T-helper 17 cell (primary cell): ENCODE measurements around the gene SH2D1A. TPM values are rescaled to one million over a fixed set of nuclear protein-coding genes. Genes with fewer than 3 reads are reported as not detected.
"Not testable (repeated sequence)": the region's sequence is repeated elsewhere in the genome, so short reads cannot be mapped to it uniquely, and the experiment has no call there.

Experiments used
- ATAC-seq: fragments of 150-1000 bp; cut with Tn5 transposase; 2 replicates; pipeline ENCODE4 v1.10.0; 2021; ENCODE audit warnings: mild to moderate bottlenecking, moderate library complexity
- DNase-seq, 3 donors: peaks; one replicate each; pipeline versions ENCODE4 v3.0.0 to v3.0.0-alpha.2; 2020 to 2021
- H3K9me3 ChIP-seq: one replicate; pipeline ENCODE4 v1.7.0; 2013; ENCODE audit warnings: low read length, mild to moderate bottlenecking; ENCODE audit not compliant: control insufficient read depth, poor library complexity, severe bottlenecking
- H3K27ac Mint-ChIP-seq: one replicate; pipeline ENCODE4 v1.8.0; 2022; ENCODE audit warnings: mild to moderate bottlenecking, moderate library complexity, mixed read lengths
- H3K27me3 Mint-ChIP-seq: one replicate; pipeline ENCODE4 v1.8.0; 2022; ENCODE audit warnings: mixed read lengths
- H3K36me3 Mint-ChIP-seq: one replicate; pipeline ENCODE4 v1.8.0; 2022; ENCODE audit warnings: low read depth, mixed read lengths
- H3K4me1 Mint-ChIP-seq: one replicate; pipeline ENCODE4 v1.8.0; 2022; ENCODE audit warnings: mild to moderate bottlenecking, mixed read lengths
- H3K4me3 Mint-ChIP-seq: one replicate; pipeline ENCODE4 v1.8.0; 2022; ENCODE audit warnings: mild to moderate bottlenecking, moderate library complexity, mixed read lengths
- total RNA-seq, 4 donors: library from RNA in 2 of 4; stranded (reverse) in 2 of 4; gene quantifications; one replicate each; pipeline ENCODE4 v1.2.3 and lab custom pipeline; 2022 to 2026

The SH2D1A gene
- total RNA-seq, 2 donors from 2014 or later = 25.8 to 29.1 TPM

DNA sequence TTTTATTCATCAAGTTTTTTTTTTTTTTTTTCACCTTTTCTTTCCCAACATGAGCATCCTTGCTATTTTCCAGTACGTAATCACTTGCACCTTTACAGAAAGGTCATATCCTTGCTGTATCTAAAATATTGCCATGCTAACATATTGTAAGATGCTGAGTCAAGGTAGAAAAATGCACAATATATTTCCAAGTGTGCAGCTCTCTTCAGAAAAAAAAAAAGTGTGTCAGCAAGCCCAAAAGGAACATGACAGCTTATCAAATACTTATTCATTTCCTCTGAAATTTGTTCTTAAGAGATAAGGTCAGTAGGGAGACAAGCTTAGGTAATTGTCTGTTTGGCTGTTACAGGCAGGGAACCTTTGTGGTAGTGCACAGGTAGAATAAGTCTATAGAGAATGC is 27.0 kb downstream of the SH2D1A start:
- no peaks in the 10 kb centered on the region for H3K9me3 ChIP-seq
- Mint-ChIP-seq H3K4me1 (peaks cover 10% of the 10 kb centered on the region), H3K27me3 (no peaks in the 10 kb centered on the region), H3K36me3 (peaks cover 2% of the 10 kb centered on the region), H3K27ac (no peak overlapping the region), H3K4me3 (no peak overlapping the region)
- ATAC-seq (no peak), DNase-seq (no peak)

DNA sequence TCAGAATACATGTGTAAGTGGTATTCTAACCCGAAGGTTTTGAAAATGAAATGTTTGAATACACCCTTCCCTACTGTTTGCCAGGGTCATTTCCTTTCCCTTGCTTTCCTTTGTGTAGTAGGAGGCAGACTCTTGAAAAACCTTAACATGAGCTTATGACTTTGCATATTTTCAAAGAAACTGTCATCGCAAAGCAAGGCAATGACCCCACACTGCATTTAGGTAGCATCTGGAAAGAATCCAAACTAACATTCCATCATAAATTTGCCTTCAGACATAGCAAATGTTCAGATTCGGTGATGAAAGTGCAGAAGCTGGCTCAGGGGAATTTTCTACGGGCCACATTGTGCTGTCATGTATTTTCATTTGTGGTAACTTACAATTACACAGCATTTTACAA is 32.3 kb downstream of the SH2D1A start:
- ATAC-seq (no peak), DNase-seq (no peak)
- Mint-ChIP-seq H3K4me1 (no peaks in the 10 kb centered on the region), H3K36me3 (no peaks in the 10 kb centered on the region), H3K27ac (no peak overlapping the region), H3K27me3 (no peaks in the 10 kb centered on the region), H3K4me3 (peak overlapping the region; percentile 12)
- no peaks in the 10 kb centered on the region for H3K9me3 ChIP-seq

DNA sequence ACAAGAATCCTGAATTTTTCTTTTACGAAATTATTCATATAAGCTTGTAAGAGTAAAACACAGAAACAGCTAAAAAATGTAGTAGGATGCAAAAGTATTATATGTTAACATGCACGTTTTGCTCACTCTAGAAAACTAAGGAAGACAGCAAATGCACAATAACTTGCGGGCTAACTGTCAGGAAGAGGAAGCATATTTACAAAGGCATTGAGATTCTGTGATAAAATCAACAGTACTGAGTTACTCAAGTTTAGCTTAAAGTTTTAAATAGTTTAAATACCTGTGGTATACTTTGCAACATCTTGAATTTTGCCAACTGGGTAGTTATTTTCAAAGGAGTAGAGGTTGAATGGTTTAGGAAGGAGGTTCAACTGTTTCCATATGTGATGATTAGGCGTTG is 37.0 kb downstream of the SH2D1A start:
- no peak for ATAC-seq
- Mint-ChIP-seq H3K27ac (no peak overlapping the region), H3K4me1 (no peaks in the 10 kb centered on the region), H3K27me3 (no peaks in the 10 kb centered on the region), H3K4me3 (no peak overlapping the region), H3K36me3 (no peaks in the 10 kb centered on the region)
- no peak for DNase-seq
- H3K9me3 ChIP-seq = no peaks in the 10 kb centered on the region

DNA sequence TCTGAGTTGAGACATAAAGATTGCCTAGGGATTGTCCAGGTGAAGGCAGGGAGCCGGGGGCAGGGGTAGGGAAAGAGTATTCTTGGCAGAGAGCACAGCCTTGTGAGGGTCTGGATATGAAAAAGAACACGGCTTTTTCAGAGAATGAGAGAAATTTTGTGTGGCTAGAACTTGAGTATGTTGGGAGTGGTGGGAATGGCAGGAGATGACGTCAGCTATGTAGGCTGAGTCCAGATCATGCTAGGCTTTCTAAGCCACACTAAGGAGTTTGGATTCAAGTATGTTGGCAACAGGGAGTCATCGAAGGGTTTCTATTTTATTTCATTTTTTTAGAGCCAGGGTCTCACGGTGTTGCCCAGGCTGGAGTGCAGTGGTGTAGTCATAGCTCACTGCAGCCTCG is 40.0 kb downstream of the SH2D1A start:
- H3K9me3 ChIP-seq = no peaks in the 10 kb centered on the region
- H3K27ac Mint-ChIP-seq = peak overlapping the region; percentile 11
- H3K4me1 Mint-ChIP-seq = no peaks in the 10 kb centered on the region
- DNase-seq = no peak
- no peaks in the 10 kb centered on the region for H3K27me3 Mint-ChIP-seq
- no peak for ATAC-seq
- H3K36me3 Mint-ChIP-seq = no peaks in the 10 kb centered on the region
- H3K4me3 Mint-ChIP-seq = no peak overlapping the region

- Mint-ChIP-seq H3K36me3 (no peaks in the 10 kb centered on the region), H3K4me1 (no peaks in the 10 kb centered on the region), H3K27me3 (no peaks in the 10 kb centered on the region), H3K4me3 (no peak overlapping the region), H3K27ac (no peak overlapping the region)
- peak in 2 of 3 donors; percentile 18 to 39 for DNase-seq
- H3K9me3 ChIP-seq = no peaks in the 10 kb centered on the region
- peak; percentile 54 for ATAC-seq
Observed at GRCh38 chrX:124388562-124388961, 42.2 kb downstream of the SH2D1A start.

DNA sequence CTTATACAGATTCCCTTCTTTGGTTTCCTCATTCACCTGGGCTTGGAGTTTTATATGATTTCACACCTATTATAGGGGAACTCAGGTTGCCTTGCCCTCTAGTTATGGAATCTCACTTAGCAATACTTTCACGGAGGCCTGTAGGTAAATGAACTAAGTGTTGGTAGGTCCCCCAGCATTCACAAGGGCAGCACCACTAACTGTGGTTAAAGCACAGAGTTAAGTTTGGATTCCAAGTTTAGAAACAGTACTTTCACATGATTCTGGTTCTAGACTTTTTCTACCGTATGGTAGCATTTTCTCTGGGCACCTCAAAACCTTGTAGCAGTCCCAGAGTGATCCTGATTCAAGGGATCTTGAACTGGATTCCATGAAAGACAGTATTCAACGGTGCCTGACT is 46.4 kb downstream of the SH2D1A start:
- no peaks in the 10 kb centered on the region for H3K27me3 Mint-ChIP-seq
- no peak overlapping the region for H3K4me3 Mint-ChIP-seq
- no peak overlapping the region for H3K27ac Mint-ChIP-seq

GRCh38 chrX:124393238-124393637 is 46.9 kb downstream of the SH2D1A start:
- Mint-ChIP-seq H3K36me3 (no peaks in the 10 kb centered on the region), H3K27ac (no peak overlapping the region), H3K27me3 (no peaks in the 10 kb centered on the region), H3K4me1 (peaks cover 8% of the 10 kb centered on the region), H3K4me3 (no peak overlapping the region)
- no peak for DNase-seq
- no peaks in the 10 kb centered on the region for H3K9me3 ChIP-seq
- ATAC-seq = no peak

More for the DNA sequence above, 46.4 kb downstream of the SH2D1A start:
- DNase-seq = no peak
- ATAC-seq = no peak
- H3K9me3 ChIP-seq = no peaks in the 10 kb centered on the region
- Mint-ChIP-seq H3K36me3 (no peaks in the 10 kb centered on the region), H3K4me1 (peaks cover 8% of the 10 kb centered on the region)

- ATAC-seq = no peak
- H3K4me3 Mint-ChIP-seq = no peak overlapping the region
Observed at GRCh38 chrX:124393659-124394058, 47.3 kb downstream of the SH2D1A start.

GRCh38 chrX:124395145-124395880 is 49.0 kb downstream of the SH2D1A start:
- peak overlapping the region; percentile 53 for H3K4me3 Mint-ChIP-seq
- peak overlapping the region; percentile 54 for H3K27ac Mint-ChIP-seq
- no peak for DNase-seq
- H3K9me3 ChIP-seq = no peaks in the 10 kb centered on the region
- H3K27me3 Mint-ChIP-seq = no peaks in the 10 kb centered on the region
- peak; percentile 54 for ATAC-seq
- no peaks in the 10 kb centered on the region for H3K36me3 Mint-ChIP-seq
- peaks cover 8% of the 10 kb centered on the region for H3K4me1 Mint-ChIP-seq

More at GRCh38 chrX:124393659-124394058, 47.3 kb downstream of the SH2D1A start:
- Mint-ChIP-seq H3K4me1 (peaks cover 8% of the 10 kb centered on the region), H3K27ac (no peak overlapping the region), H3K36me3 (no peaks in the 10 kb centered on the region), H3K27me3 (no peaks in the 10 kb centered on the region)
- H3K9me3 ChIP-seq = no peaks in the 10 kb centered on the region
- no peak for DNase-seq

GRCh38 chrX:124401696-124402095 is 55.3 kb downstream of the SH2D1A start:
- no peak for ATAC-seq
- Mint-ChIP-seq H3K4me1 (no peaks in the 10 kb centered on the region), H3K36me3 (peaks cover 3% of the 10 kb centered on the region), H3K4me3 (no peak overlapping the region), H3K27ac (no peak overlapping the region), H3K27me3 (no peaks in the 10 kb centered on the region)
- DNase-seq = no peak
- H3K9me3 ChIP-seq = no peaks in the 10 kb centered on the region

DNA sequence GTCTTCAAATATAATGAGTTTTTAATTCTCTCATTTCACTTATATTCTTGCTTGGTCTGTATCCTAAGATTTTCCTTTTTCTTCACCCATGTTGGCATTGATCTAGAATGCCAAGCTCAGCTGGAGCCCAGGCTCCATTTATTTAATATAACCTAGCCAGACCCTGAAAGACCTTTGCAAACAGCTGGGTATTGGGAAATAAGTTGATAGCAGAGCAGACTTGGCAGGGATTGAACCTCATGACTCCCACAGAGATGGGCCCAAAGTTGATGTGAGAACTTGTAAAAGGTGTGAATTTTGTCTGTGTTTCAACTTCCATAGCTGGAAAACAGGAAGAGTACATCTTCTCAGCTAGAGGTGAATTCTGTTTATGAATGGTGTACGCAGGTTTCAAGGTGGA is 59.5 kb downstream of the SH2D1A start:
- H3K9me3 ChIP-seq = no peaks in the 10 kb centered on the region
- no peaks in the 10 kb centered on the region for H3K27me3 Mint-ChIP-seq
- H3K36me3 Mint-ChIP-seq = peaks cover 3% of the 10 kb centered on the region
- DNase-seq (no peak), ATAC-seq (no peak)
- no peak overlapping the region for H3K4me3 Mint-ChIP-seq
- H3K27ac Mint-ChIP-seq = no peak overlapping the region
- no peaks in the 10 kb centered on the region for H3K4me1 Mint-ChIP-seq

DNA sequence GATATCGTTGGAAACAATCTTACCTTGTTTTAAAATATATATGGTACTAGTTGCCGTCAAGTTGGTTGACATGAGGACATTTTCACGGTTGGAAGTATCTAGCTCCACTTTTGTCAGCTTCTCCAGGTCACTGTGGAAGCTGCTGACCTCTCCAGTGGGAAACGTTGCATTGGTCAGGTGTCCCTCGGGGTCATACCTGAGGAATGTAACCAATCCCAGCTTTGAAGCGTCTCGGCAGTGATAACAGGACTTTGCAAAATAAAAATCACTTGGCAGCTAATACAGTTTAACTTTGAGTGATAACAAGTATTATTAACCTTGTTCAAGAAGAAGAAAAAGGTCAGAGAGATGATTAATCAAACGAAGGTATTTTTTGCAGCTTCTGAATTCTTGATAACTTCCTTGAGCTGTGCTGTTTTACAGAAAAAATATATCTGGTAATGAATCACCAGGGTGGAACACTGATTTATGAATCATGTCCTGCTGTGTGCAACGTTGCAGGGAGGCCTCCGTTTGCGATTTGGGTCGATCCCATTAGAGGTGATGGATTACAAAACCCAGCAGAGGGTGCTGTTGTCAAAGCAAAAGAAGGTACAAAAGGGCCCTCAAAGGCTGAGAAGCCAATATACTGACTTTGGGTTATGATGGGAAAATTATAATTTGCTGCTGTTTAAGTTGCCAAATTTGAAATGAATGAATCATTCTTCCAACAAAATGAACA is 60.1 kb downstream of the SH2D1A start:
- Mint-ChIP-seq H3K4me1 (no peaks in the 10 kb centered on the region), H3K27me3 (no peaks in the 10 kb centered on the region), H3K27ac (no peak overlapping the region), H3K36me3 (peaks cover 3% of the 10 kb centered on the region), H3K4me3 (no peak overlapping the region)
- ATAC-seq = peak; percentile 59
- peak in 1 of 3 donors; percentile 24 for DNase-seq
- no peaks in the 10 kb centered on the region for H3K9me3 ChIP-seq

- no peak for DNase-seq
- no peaks in the 10 kb centered on the region for H3K9me3 ChIP-seq
- Mint-ChIP-seq H3K4me1 (no peaks in the 10 kb centered on the region), H3K27ac (no peak overlapping the region), H3K4me3 (no peak overlapping the region), H3K27me3 (no peaks in the 10 kb centered on the region), H3K36me3 (peaks cover 3% of the 10 kb centered on the region)
- ATAC-seq = no peak
Observed at GRCh38 chrX:124407226-124407625, 60.9 kb downstream of the SH2D1A start.

- not testable (repeated sequence) for DNase-seq
Observed at GRCh38 chrX:124408380-124408779, 62.0 kb downstream of the SH2D1A start.

More at GRCh38 chrX:124408380-124408779, 62.0 kb downstream of the SH2D1A start:
- H3K4me1 Mint-ChIP-seq, H3K36me3 Mint-ChIP-seq, H3K27me3 Mint-ChIP-seq, H3K4me3 Mint-ChIP-seq, H3K9me3 ChIP-seq, ATAC-seq, H3K27ac Mint-ChIP-seq: not testable (repeated sequence)
